HG03565 (cell line): ENCODE results near the gene NCOR1.
"Not testable (repeated sequence)": the region's sequence is repeated elsewhere in the genome, so short reads cannot be mapped to it uniquely, and the experiment has no call there.

Experiments
- ATAC-seq: cut with Tn5 transposase; IDR thresholded peaks from one replicate; pipeline ENCODE4 v1.9.1; 2021; ENCODE audit warnings: mild to moderate bottlenecking, moderate library complexity; ENCODE audit not compliant: unreplicated experiment

NCOR1 gene

DNA sequence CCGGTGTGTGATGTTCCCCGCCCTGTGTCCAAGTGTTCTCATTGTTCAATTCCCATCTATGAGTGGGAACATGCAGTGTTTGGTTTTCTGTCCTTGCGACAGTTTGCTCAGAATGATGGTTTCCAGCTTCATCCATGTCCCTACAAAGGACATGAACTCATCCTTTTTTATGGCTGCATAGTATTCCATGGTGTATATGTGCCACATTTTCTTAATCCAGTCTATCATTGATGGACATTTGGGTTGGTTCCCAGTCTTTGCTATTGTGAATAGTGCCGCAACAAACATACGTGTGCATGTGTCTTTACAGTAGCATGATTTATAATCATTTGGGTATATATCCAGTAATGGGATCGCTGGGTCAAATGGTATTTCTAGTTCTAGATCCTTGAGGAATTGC lies 63.0 kb downstream of the NCOR1 start:
- ATAC-seq, result not testable (repeated sequence)

GRCh38 chr17:16150251-16150856 lies 65.0 kb downstream of the NCOR1 start:
- ATAC-seq, result no peak

DNA sequence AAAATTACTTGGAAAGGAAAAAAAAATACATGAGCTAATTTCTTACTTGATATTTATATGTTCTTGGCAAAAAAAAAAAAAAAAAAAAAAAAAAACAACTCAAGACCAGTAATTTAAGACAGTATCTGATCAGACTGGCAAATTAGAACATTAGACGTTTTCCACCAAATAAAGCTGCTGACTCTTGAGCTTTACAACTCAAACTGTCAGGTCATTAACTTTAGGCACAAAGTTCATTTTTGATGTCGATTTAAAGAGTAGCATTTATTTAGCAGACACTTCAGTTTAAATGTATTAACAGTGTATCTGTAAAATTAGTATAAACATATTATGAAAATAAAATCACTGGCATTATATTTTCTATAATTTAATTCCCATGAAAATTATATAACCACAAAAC lies 66.7 kb downstream of the NCOR1 start:
- ATAC-seq, result no peak

DNA sequence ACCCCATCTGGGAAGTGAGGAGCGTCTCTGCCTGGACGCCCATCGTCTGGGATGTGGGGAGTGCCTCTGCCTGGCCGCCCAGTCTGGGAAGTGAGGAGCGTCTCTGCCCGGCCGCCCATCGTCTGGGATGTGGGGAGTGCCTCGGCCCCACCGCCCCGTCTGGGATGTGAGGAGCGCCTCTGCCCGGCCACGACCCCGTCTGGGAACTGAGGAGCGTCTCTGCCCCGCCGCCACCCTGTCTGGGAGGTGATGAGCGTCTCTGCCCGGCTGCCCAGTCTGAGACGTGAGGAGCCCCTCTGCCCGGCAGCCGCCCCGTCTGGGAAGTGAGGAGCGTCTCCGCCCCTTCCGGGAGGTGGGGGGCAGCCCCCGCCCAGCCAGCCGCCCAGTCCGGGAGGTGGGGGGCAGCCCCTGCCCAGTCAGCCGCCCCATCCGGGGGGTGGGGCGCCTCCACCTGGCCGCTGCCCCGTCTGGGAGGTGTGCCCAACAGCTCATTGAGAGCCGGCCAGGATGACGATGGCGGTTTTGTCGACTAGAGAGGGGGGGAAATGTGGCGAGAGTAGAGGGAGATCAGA lies 69.9 kb downstream of the NCOR1 start:
- ATAC-seq, result not testable (repeated sequence)

- ATAC-seq, result no peak
Measured at GRCh38 chr17:16141685-16142084, 73.6 kb downstream of the NCOR1 start.

DNA sequence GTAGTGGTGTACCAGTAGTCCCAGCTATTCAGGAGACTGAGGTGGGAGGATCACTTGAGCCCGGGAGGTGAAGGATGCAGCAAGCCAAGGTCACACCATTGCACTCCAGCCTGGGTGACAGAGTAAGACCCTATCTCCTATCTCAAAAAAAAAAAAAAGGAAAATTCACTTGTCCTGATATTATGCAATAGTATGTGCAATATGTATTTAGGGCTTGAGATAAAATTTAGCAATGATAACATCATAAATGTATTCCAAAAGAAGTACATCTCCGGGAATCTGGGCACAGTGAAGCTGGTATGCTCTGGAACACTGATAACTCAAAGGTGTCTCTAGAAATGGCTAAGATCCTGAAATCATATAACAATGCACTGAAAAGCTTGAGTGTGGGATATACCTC lies 74.5 kb downstream of the NCOR1 start:
- no peak for ATAC-seq

- ATAC-seq, result no peak
Measured at GRCh38 chr17:16135461-16135860, 79.9 kb downstream of the NCOR1 start.

DNA sequence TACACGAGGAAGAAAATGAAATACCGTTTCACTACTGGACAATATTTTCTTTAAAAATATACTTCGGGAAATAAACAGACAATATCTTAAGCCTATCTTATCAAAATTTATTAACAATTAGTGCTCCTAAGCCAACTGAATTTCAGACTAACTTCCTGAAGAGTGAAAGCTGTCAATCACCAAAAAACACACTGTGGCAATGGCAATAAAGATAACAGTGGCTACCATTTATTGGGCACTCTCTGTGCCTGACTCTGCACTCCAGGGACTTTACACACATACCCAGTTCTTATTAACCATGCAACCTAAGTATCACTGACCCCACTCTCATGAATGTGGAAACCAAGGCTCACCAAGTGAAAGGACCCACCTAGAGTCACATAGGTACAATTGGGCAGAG lies 83.7 kb downstream of the NCOR1 start:
- ATAC-seq, result no peak

GRCh38 chr17:16129441-16130205 lies 85.7 kb downstream of the NCOR1 start:
- no peak for ATAC-seq

DNA sequence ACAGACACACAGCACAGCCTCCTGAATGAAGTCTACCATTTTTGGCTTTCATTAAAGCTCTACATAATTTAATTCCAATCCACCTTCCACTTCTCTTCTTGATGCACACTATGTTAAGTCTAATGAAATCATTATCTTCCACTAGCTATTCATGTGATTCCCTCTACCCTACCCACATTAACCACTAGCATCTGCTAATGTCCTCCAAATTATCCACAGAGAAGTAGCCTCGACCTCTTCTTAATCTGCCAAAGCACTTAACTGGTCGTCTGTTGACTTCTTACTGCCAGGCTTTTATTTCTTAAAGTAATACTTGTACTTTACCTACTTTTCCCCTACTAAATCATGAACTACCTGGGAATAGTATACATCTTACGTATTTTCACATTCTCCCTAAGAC lies 91.8 kb downstream of the NCOR1 start:
- no peak for ATAC-seq

DNA sequence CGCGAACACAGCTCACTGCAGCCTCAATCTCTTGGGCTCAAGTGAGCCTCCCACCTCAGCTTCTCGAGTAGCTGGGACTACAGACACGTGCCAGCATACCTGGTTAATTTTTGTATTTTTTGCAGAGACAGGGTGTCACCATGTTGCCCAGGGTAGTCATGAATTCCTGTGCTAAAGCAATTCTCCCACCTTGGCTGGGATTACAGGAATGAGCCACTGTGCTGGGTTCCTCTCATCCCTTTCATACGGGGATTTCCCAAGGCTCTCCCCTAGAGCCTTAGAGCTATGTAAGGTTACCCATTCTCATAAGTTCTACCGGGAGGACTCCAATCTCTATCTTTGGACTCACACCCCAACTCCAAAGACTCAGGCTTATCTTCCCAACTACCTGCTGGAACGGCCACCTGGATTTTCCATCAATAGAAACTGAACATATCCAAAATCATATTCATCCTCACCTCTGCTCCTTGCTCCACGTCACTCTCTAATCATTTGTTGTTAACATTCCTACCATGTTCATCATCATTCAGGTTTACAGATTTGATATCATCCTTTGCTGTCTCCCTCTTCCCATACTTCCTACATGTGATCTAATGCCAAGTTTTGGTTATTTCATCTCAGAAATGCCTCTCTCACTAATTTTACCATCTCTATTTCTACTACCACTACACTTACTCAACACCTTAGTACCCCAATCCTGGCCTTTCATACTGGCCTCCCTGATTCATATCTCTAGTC lies 92.5 kb downstream of the NCOR1 start:
- ATAC-seq, result no peak

- ATAC-seq, result no peak
Measured at GRCh38 chr17:16121915-16122314, 93.4 kb downstream of the NCOR1 start.

DNA sequence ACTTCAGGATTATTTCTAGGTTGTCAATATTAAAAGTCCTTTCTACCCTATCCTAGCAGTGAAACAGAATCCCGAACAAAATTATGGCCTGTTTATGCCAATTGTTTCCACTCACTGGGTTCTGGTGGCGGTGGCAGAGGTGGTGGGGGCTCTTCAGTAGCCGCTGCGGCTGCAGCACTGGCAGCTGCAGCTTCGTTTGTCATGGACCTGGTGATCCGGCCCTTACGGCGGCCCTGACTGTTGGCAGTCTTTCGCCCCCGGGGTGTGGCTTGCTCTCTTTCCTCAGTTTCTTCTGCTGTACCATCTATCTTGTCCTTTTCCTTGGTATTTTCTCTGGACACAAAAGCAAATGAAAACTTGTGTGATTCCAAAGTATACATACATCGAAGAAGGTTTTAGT lies 94.4 kb downstream of the NCOR1 start:
- no peak for ATAC-seq

DNA sequence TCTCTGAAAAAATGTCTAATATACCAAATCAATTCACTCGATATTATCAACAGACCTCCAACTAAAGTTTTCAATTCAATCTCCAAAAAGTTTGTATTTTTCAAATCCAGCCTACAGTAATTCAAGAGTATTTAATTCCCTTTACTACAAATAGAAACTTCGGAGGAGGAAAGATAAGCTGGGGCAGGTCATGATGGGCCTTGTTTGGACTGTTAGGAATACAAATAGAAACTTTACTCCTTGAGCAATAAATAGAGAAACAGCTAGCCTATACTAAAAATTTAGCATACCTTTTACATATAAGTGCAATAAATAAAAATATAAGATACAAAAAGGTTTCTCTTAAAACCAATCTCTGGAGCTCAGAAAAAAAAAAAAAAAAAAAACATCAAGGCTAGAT lies 98.2 kb downstream of the NCOR1 start:
- no peak for ATAC-seq

- not testable (repeated sequence) for ATAC-seq
Measured at GRCh38 chr17:16115077-16115698, 100.1 kb downstream of the NCOR1 start.

DNA sequence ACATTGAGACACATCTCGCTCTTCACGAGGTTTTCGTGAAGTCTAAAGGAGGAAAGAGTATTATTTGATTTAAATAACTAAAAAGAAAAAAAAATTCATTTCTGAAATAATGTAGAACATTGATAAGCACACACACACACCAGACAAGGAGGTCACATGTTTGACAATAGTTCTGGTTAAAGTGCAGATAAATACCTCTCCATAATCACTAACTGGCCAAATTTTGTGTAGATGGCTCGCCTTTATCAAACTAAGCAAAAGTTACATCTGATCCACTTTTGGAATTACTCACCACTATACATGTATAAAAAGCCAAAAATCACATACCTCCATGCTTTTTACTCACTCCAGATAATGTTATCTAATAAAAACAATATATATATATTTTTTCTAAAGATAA lies 106.5 kb downstream of the NCOR1 start:
- ATAC-seq, result no peak

DNA sequence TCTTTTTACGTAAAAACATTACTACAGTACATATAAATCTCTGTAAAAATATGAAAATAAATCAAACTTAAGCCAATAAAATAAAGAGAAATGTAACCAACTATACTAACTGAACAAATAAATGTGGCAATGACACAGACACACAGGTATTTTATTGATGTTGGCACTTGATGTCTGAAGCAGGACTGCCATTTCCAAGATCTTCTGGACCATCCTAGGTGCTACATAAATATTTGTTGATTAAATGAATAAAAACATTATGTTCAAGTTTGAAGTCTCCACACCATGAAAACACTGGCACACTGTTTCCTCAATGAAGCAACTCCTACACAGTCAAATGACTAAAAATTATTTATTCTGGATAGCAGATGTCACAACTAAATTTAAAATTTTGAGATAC lies 106.9 kb downstream of the NCOR1 start:
- no peak for ATAC-seq

GRCh38 chr17:16107165-16107770 lies 108.1 kb downstream of the NCOR1 start:
- ATAC-seq, result no peak

GRCh38 chr17:16106161-16106891 lies 109.0 kb downstream of the NCOR1 start:
- ATAC-seq, result no peak

GRCh38 chr17:16104189-16104588 lies 111.1 kb downstream of the NCOR1 start:
- ATAC-seq, result no peak
